Right cardiac atrium (tissue), 5 donors: ENCODE results near the gene CLDN18. TPM values are rescaled to one million over a fixed set of nuclear protein-coding genes. Genes with fewer than 3 reads are reported as not detected.
A peak's percentile ranks its signal among the peaks of the same experiment; 100 is the strongest.

Experiments
- ATAC-seq, 2 donors: fragments of 200-7000 bp; cut with Tn5 transposase; one replicate each; pipeline versions ENCODE4 v1.8.0 to v1.9.1; 2020; ENCODE audit warnings: moderate library complexity in 2 of 2, mild to moderate bottlenecking in 1 of 2
- DNase-seq, 3 donors: peaks; one replicate each; pipeline ENCODE4 v3.0.0-alpha.2; 2020
- H3K27ac ChIP-seq: one replicate; pipeline ENCODE4 v1.5.1; 2013; ENCODE audit warnings: mild to moderate bottlenecking, low read length, control low read depth, moderate library complexity
- H3K27me3 ChIP-seq: one replicate; pipeline ENCODE4 v1.6.1; 2013; ENCODE audit not compliant: control insufficient read depth, insufficient read depth
- H3K4me1 ChIP-seq: one replicate; pipeline ENCODE4 v1.6.1; 2013; ENCODE audit warnings: low read length; ENCODE audit not compliant: control insufficient read depth, insufficient read depth
- H3K4me3 ChIP-seq: one replicate; pipeline ENCODE4 v1.5.1; 2013; ENCODE audit warnings: low read length, control low read depth
- H3K9me3 ChIP-seq: one replicate; pipeline ENCODE4 v1.6.1; 2013; ENCODE audit warnings: low read length; ENCODE audit not compliant: control insufficient read depth
- WGBS: extraction: QIAGEN DNeasy Blood & Tissue Kit; methylation state at CpG from one replicate; pipeline ENCODE4 v1.1.7; 2013; 5-methylcytosine and 5-hydroxymethylcytosine counted together
- intact Hi-C, 4 donors: fragments of 100-400 bp; cut with DNase I; formaldehyde crosslinking; loops; one replicate each; pipeline versions ENCODE4 v1.11.0 to v1.14.0; 2022 to 2023
- polyA plus RNA-seq: library from polyadenylated mRNA; stranded (reverse); fragments of 200-250 nt; gene quantifications from one replicate; pipeline ENCODE4 v1.2.3, GENCODE V29; 2013
- total RNA-seq, 4 donors: library from RNA; stranded (reverse); fragmentation: NEBNext Ultra II Directional; extraction: Animal tissue kit (Norgen Biotek cat#: 25700); gene quantifications; one replicate each; pipeline ENCODE4 v1.2.1, GENCODE V29; 2021
- donor health status: healthy with polysubstance abuse.
- donor health status: DM: no; HTN: yes; CAD: no.
- donor health status: DM: no; HTN: no; CAD: no.
- donor health status: DM: no; HTN: yes; CAD: no; lungs with severe emphysema.
- donor health status: DM: yes; HTN: yes; CAD: no.

The CLDN18 gene
- total and polyA plus RNA-seq, 5 donors = 0.26 to 1.2 (median 0.60) TPM; not detected in 1

DNA sequence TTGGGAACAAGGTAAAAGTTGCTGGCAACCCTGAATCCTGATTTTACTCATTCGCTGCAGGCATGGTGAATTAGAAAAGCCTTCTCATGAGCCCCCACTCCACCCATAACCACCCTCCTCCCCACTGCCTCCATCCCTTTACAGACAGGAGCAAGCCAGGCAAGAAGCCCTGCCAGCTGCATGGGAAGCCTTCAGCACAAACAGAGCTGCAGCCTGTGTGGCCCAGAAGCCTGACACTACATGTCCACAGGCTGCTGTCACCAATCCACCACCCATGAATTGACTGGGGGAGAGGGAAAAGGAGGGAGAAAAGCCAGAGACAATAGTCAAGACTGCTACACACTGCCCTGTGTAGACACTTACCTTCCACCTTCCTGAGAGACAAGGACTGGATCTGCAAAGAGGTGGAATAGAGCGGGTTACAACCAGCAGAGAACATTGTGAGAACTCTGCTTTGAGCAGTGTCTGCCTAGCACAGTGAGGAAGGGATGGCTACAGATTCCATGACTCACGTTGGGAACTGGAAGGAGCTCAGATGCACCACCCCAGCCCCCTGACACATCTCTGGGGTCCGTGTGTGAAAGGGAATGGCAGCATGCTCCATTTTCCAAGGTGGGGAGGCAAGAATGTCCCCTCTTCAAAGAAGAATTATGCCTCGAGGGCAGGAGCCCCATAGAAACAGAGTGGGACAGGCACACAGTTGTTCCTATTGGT is 71.6 kb downstream of the CLDN18 start:
- ATAC-seq (peak; percentile 53 to 68), DNase-seq (no peak)
- WGBS = 70% methylated on average over 5 of the region's 5 CpGs
- Histone ChIP-seq H3K27ac (no peak overlapping the region), H3K27me3 (no peaks in the 10 kb centered on the region), H3K4me1 (no peaks in the 10 kb centered on the region), H3K4me3 (no peak overlapping the region), H3K9me3 (no peaks in the 10 kb centered on the region)
- intact Hi-C loops = no loop called here

GRCh38 chr3:138082085-138082991 is 72.4 kb downstream of the CLDN18 start:
- H3K4me3 ChIP-seq = no peak overlapping the region
- intact Hi-C loops = no loop called here
- ATAC-seq (peak; percentile 75 to 80), DNase-seq (peak in 1 of 3 donors; percentile 61)
- H3K4me1 ChIP-seq = no peaks in the 10 kb centered on the region
- peak overlapping the region; percentile 31 for H3K27ac ChIP-seq
- no peaks in the 10 kb centered on the region for H3K27me3 ChIP-seq
- no peaks in the 10 kb centered on the region for H3K9me3 ChIP-seq
- 47% methylated on average over 8 of the region's 8 CpGs for WGBS

GRCh38 chr3:138082992-138083386 is 73.0 kb downstream of the CLDN18 start:
- DNase-seq = no peak
- ATAC-seq = no peak
- Histone ChIP-seq H3K27ac (no peak overlapping the region), H3K4me1 (no peaks in the 10 kb centered on the region), H3K9me3 (no peaks in the 10 kb centered on the region), H3K27me3 (no peaks in the 10 kb centered on the region), H3K4me3 (no peak overlapping the region)
- intact Hi-C loops = no loop called here

Other genes with a start within 250 kb of the CLDN18 start
- not detected for gene SOX14, start 245.8 kb upstream of the CLDN18 start, total RNA-seq
- not detected for gene SOX14, start 245.8 kb upstream of the CLDN18 start, polyA plus RNA-seq
- 1 to 10 TPM; 3.7 to 6.2 (median 4.2) TPM for gene DZIP1L, start 105.4 kb downstream of the CLDN18 start, total RNA-seq
- 2.6 TPM for gene DZIP1L, start 105.4 kb downstream of the CLDN18 start, polyA plus RNA-seq
- not detected for gene A4GNT, start 122.2 kb downstream of the CLDN18 start, total RNA-seq
- gene A4GNT, start 122.2 kb downstream of the CLDN18 start, polyA plus RNA-seq = not detected
- gene DBR1, start 164.8 kb downstream of the CLDN18 start, total RNA-seq = 10 to 100 TPM in 2 of 4 donors, 1 to 10 TPM in 2; 7.7 to 11.0 (median 9.7) TPM
- gene DBR1, start 164.8 kb downstream of the CLDN18 start, polyA plus RNA-seq = 5.8 TPM
- gene ARMC8, start 177.1 kb downstream of the CLDN18 start, total RNA-seq = 10 to 100 TPM; 32.9 to 48.6 (median 35.9) TPM
- 14.3 TPM for gene ARMC8, start 177.1 kb downstream of the CLDN18 start, polyA plus RNA-seq